ENCODE data around the gene ALG1.
"Not testable (repeated sequence)": the region's sequence is repeated elsewhere in the genome, so short reads cannot be mapped to it uniquely, and the experiment has no call there.

Gene ALG1

GRCh38 chr16:5073279-5073629, 1.6 kb downstream of the ALG1 start:
- DNase-seq (ENCODE audit: low spot score), result no peak

GRCh38 chr16:5073771-5074170, 2.1 kb downstream of the ALG1 start:
- DNase-seq (ENCODE audit: low spot score), result not testable (repeated sequence)

- no peak for DNase-seq (ENCODE audit: low spot score)
Observed at GRCh38 chr16:5075637-5076036, 4.0 kb downstream of the ALG1 start.

GRCh38 chr16:5077304-5077703, 5.7 kb downstream of the ALG1 start:
- DNase-seq (ENCODE audit: low spot score), result no peak

GRCh38 chr16:5078626-5079025, 7.0 kb downstream of the ALG1 start:
- no peak for DNase-seq (ENCODE audit: low spot score)

GRCh38 chr16:5080461-5080860, 8.8 kb downstream of the ALG1 start:
- DNase-seq (ENCODE audit: low spot score), result not testable (repeated sequence)

- DNase-seq (ENCODE audit: low spot score), result not testable (repeated sequence)
Observed at GRCh38 chr16:5080996-5081395, 9.4 kb downstream of the ALG1 start.

GRCh38 chr16:5083646-5084045, 12.0 kb downstream of the ALG1 start:
- DNase-seq (ENCODE audit: low spot score), result not testable (repeated sequence)

- not testable (repeated sequence) for DNase-seq (ENCODE audit: low spot score)
Observed at GRCh38 chr16:5084099-5084731, 12.6 kb downstream of the ALG1 start.

- peak; percentile 61 for DNase-seq (ENCODE audit: low spot score)
Observed at GRCh38 chr16:5084802-5085201, 13.2 kb downstream of the ALG1 start.

- not testable (repeated sequence) for DNase-seq (ENCODE audit: low spot score)
Observed at GRCh38 chr16:5085716-5086115, 14.1 kb downstream of the ALG1 start.

GRCh38 chr16:5088086-5088790, 16.6 kb downstream of the ALG1 start:
- DNase-seq (ENCODE audit: low spot score), result not testable (repeated sequence)

GRCh38 chr16:5088936-5089335, 17.3 kb downstream of the ALG1 start:
- DNase-seq (ENCODE audit: low spot score), result not testable (repeated sequence)

- DNase-seq (ENCODE audit: low spot score), result not testable (repeated sequence)
Observed at GRCh38 chr16:5089911-5090555, 18.4 kb downstream of the ALG1 start.

GRCh38 chr16:5090592-5090991, 18.9 kb downstream of the ALG1 start:
- not testable (repeated sequence) for DNase-seq (ENCODE audit: low spot score)

GRCh38 chr16:5093081-5093480, 21.4 kb downstream of the ALG1 start:
- not testable (repeated sequence) for DNase-seq (ENCODE audit: low spot score)

GRCh38 chr16:5093746-5094145, 22.1 kb downstream of the ALG1 start:
- not testable (repeated sequence) for DNase-seq (ENCODE audit: low spot score)

- DNase-seq (ENCODE audit: low spot score), result not testable (repeated sequence)
Observed at GRCh38 chr16:5095145-5095830, 23.6 kb downstream of the ALG1 start.

- DNase-seq (ENCODE audit: low spot score), result not testable (repeated sequence)
Observed at GRCh38 chr16:5096437-5097060, 24.9 kb downstream of the ALG1 start.

GRCh38 chr16:5097061-5097469, 25.4 kb downstream of the ALG1 start:
- DNase-seq (ENCODE audit: low spot score), result peak; percentile 36

GRCh38 chr16:5097470-5098220, 26.0 kb downstream of the ALG1 start, which contains the start of gene EEF2KMT:
TSS of gene EEF2KMT (minus strand) at chr16:5097795. CDS start at chr16:5097739, 56 bp downstream.
- peak; percentile 99 for DNase-seq (ENCODE audit: low spot score)
